ENCODE results near the gene RNF227. TPM values are rescaled to one million over a fixed set of nuclear protein-coding genes. Genes with fewer than 3 reads are reported as not detected.

RNF227 gene
- total and polyA plus RNA-seq, 2 of the 13 experiments (the other 11 are each of a cell fraction or from before 2014, with no cell fraction given), result 0.20 to 0.79 TPM

DNA sequence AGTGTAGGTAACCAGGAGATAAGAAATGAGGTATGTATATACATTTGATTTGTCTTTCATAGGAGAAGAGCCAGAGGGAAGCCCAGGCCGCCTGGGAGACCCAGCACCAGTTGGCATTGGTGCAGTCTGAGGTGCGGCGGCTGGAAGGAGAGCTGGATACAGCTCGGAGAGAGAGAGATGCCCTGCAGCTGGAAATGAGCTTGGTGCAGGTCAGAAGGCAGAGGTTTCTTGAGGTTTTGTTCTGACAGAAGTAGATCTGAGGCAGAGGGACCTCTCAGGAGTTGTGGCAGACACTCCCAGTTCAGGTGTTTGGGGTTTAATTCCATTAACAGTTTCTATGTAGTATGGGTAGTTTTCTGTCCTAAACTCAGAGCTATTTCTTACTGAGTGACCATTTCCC is 23.9 kb upstream of the RNF227 start:
- TF ChIP-seq, protein P1, sequence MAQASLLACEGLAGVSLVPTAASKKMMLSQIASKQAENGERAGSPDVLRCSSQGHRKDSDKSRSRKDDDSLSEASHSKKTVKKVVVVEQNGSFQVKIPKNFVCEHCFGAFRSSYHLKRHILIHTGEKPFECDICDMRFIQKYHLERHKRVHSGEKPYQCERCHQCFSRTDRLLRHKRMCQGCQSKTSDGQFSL (CRISPR knock-in tag; IDR thresholded peaks at IDR 0.05), result no peak
- TF ChIP-seq ZNF10 (CRISPR knock-in tag; IDR thresholded peaks at IDR 0.05; ENCODE audit: borderline replicate concordance, low read depth) (no peak), ZNF557 (CRISPR knock-in tag; IDR thresholded peaks at IDR 0.05) (no peak), RCOR2 (CRISPR knock-in tag; IDR thresholded peaks at IDR 0.05) (no peak), ZNF546 (CRISPR knock-in tag; conservative IDR thresholded peaks at IDR 0.05) (no peak), RARA (CRISPR knock-in tag; IDR thresholded peaks at IDR 0.05) (no peak), TRIM22 (IDR thresholded peaks at IDR 0.05) (no peak), ZNF670 (CRISPR knock-in tag; IDR thresholded peaks at IDR 0.05; ENCODE audit: borderline replicate concordance) (no peak), HES4 (CRISPR knock-in tag; IDR thresholded peaks at IDR 0.05; ENCODE audit: borderline replicate concordance) (no peak), ZNF737 (CRISPR knock-in tag; IDR thresholded peaks at IDR 0.05; ENCODE audit: borderline replicate concordance) (no peak), ZBTB26 (CRISPR knock-in tag; IDR thresholded peaks at IDR 0.05; ENCODE audit: borderline replicate concordance) (no peak), ZNF101 (CRISPR knock-in tag; IDR thresholded peaks at IDR 0.05; ENCODE audit: borderline replicate concordance, low read depth) (no peak), GATAD1 (CRISPR knock-in tag; IDR thresholded peaks at IDR 0.05) (no peak), RORA (CRISPR knock-in tag; IDR thresholded peaks at IDR 0.05) (no peak), CEBPG (CRISPR knock-in tag; IDR thresholded peaks at IDR 0.05) (no peak), BCL6 (CRISPR knock-in tag; IDR thresholded peaks at IDR 0.05) (no peak)
- TF ChIP-seq, protein P2, sequence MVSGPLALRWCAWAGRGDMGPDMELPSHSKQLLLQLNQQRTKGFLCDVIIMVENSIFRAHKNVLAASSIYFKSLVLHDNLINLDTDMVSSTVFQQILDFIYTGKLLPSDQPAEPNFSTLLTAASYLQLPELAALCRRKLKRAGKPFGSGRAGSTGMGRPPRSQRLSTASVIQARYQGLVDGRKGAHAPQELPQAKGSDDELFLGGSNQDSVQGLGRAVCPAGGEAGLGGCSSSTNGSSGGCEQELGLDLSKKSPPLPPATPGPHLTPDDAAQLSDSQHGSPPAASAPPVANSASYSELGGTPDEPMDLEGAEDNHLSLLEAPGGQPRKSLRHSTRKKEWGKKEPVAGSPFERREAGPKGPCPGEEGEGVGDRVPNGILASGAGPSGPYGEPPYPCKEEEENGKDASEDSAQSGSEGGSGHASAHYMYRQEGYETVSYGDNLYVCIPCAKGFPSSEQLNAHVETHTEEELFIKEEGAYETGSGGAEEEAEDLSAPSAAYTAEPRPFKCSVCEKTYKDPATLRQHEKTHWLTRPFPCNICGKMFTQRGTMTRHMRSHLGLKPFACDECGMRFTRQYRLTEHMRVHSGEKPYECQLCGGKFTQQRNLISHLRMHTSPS (CRISPR knock-in tag; IDR thresholded peaks at IDR 0.05; ENCODE audit: low read depth), result no peak
- TF ChIP-seq, protein P3, sequence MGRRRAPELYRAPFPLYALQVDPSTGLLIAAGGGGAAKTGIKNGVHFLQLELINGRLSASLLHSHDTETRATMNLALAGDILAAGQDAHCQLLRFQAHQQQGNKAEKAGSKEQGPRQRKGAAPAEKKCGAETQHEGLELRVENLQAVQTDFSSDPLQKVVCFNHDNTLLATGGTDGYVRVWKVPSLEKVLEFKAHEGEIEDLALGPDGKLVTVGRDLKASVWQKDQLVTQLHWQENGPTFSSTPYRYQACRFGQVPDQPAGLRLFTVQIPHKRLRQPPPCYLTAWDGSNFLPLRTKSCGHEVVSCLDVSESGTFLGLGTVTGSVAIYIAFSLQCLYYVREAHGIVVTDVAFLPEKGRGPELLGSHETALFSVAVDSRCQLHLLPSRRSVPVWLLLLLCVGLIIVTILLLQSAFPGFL (CRISPR knock-in tag; IDR thresholded peaks at IDR 0.05), result no peak
- no peak for FAIRE-seq
- Histone ChIP-seq H3K4me1 (ENCODE audit: insufficient read depth, low read length) (no peaks in the 10 kb centered on the region), H3K9me3 (ENCODE audit: low read length) (no peaks in the 10 kb centered on the region), H3K9ac (ENCODE audit: insufficient read depth, low read depth, low read length) (no peak overlapping the region), H3K27ac (ENCODE audit: extremely low read length, insufficient read depth, low read length) (no peak overlapping the region), H4K20me1 (ENCODE audit: insufficient read depth, low read length) (no peaks in the 10 kb centered on the region), H2AFZ (ENCODE audit: low read length) (no peak overlapping the region), H3K27me3 (ENCODE audit: control insufficient read depth in 1 of 2, insufficient read depth in 2 of 2, low read length in 2 of 2) (no peaks in the 10 kb centered on the region), H3K4me2 (ENCODE audit: low read depth, low read length) (no peak overlapping the region), H3K4me3 (replicated peaks in 1 of 3; ENCODE audit: insufficient read depth in 1 of 3, low read depth in 2 of 3, low read length in 3 of 3) (no peak overlapping the region), H3K36me3 (replicated peaks in 1 of 2; ENCODE audit: control insufficient read depth in 1 of 2, insufficient read depth in 2 of 2, low read length in 2 of 2) (peaks cover 21 to 61% of the 10 kb centered on the region in 2 experiments), H3K79me2 (ENCODE audit: insufficient read depth, low read length) (no peaks in the 10 kb centered on the region)
- POLR2A ChIA-PET, result interaction anchor here (1.0 kb wide), 1 partner anchor 8 kb away, joined by 4 read pairs; the partner anchor contains the start of genes CNTROB and TRAPPC1
- in situ Hi-C loops (cut with HindIII; ENCODE audit: extremely low pct_ligation_motif_present, low pct_unique_long_range_greater_than_20kb), result no loop called here
- no peak for ATAC-seq
- WGBS (ENCODE audit: low lambda C conversion rate), result 96% methylated on average over 4 of the region's 4 CpGs
- intact Hi-C loops (cut with micrococcal nuclease; ENCODE audit: unreplicated experiment), result no loop called here
- BruUV-seq (replicated peaks), result no TSS peak
- CTCF ChIA-PET (ENCODE audit: low intra/inter-chr PET ratio, low total read pairs), result no interaction called here
- DNase-seq (ENCODE audit: low spot score), result no peak
